H1 (cell line): ENCODE measurements around the gene GMPR. TPM values are rescaled to one million over a fixed set of nuclear protein-coding genes. Genes with fewer than 3 reads are reported as not detected.

Experiments used
- ATF2 ChIP-seq: IDR thresholded peaks from 2 replicates; pipeline ENCODE4 v1.6.1; 2012; ENCODE audit warnings: low read length, inconsistent platforms
- POLR2A ChIP-seq, 2 experiments: IDR thresholded peaks; 1 replicate in 1 of 2; 2 replicates in 1 of 2; pipeline ENCODE4 v1.6.1; 2011; ENCODE audit warnings: low read depth in 2 of 2, low read length in 2 of 2, mild to moderate bottlenecking in 2 of 2; ENCODE audit errors: control extremely low read depth in 1 of 2
- TBP ChIP-seq: IDR thresholded peaks from 2 replicates; pipeline ENCODE4 v1.6.1; 2011; ENCODE audit warnings: low read depth, low read length, improper control_type of control experiment
- polyA plus RNA-seq, 7 experiments: library from polyadenylated mRNA; depleted of rRNA in 3 of 7; stranded (reverse) in 5 of 7; unstranded in 2 of 7; fragments of >200 nt in 5 of 7; fragments of 200-250 nt in 2 of 7; gene quantifications; 1 replicate in 5 of 7; 2 replicates in 1 of 7; 4 replicates in 1 of 7; pipeline versions ENCODE4 v1.2.1 to v1.2.3, GENCODE V29; 2011 to 2013; ENCODE audit warnings: missing spikeins in 2 of 7, mixed read lengths in 2 of 7
- total RNA-seq: library from RNA; stranded (reverse); fragmentation: NEBNext Ultra II Directional; extraction: Animal tissue kit (Norgen Biotek cat#: 25700); gene quantifications from 2 replicates; pipeline ENCODE4 v1.2.1, GENCODE V29; 2021

GMPR gene
- total and polyA plus RNA-seq, 2 of the 8 experiments (the other 6 are each of a cell fraction or from before 2014, with no cell fraction given), result 0.99 to 1.2 TPM

GRCh38 chr6:16199804-16200203 is 38.6 kb upstream of the GMPR start (continued):
- TF ChIP-seq ATF2, result no peak
- no peak for TF ChIP-seq TBP
- no peak for TF ChIP-seq POLR2A (IDR thresholded peaks at IDR 0.05; ENCODE audit: control extremely low read depth in 1 of 2, low read depth in 2 of 2, low read length in 2 of 2)
